Naive thymus-derived CD8-positive, alpha-beta T cell (primary cell): ENCODE data around the gene FOXP3. TPM values are rescaled to one million over a fixed set of nuclear protein-coding genes. Genes with fewer than 3 reads are reported as not detected.

Source experiments
- ATAC-seq, 2 donors: fragments of 150-1000 bp; cut with Tn5 transposase in 1 of 2; sonication (Bioruptor Pico), chemical (Tn5 transposase) in 1 of 2; 1 replicate in 1 of 2; 2 replicates in 1 of 2; pipeline ENCODE4 v1.10.0; 2021; ENCODE audit warnings: mild to moderate bottlenecking in 2 of 2, moderate library complexity in 2 of 2
- POLR2A ChIA-PET: fragments of 350-600 bp; sonication (Branson Sonifier 250); formaldehyde crosslinking; loops from one replicate; lab custom pipeline; 2021; ENCODE audit warnings: antibody characterized with exemption; lab: Charles Lee
- DNase-seq, 10 donors: peaks; one replicate each; pipeline versions ENCODE4 v3.0.0 to v3.0.0-alpha.2; 2020 to 2022
- H3K27ac Mint-ChIP-seq, 10 donors: one replicate each; pipeline ENCODE4 v1.8.0; 2020 to 2022; ENCODE audit warnings: mild to moderate bottlenecking in 10 of 10, mixed read lengths in 10 of 10, moderate library complexity in 4 of 10, inconsistent platforms in 1 of 10
- H3K27me3 Mint-ChIP-seq, 5 donors: one replicate each; pipeline ENCODE4 v1.8.0; 2021 to 2022; ENCODE audit warnings: mixed read lengths in 5 of 5
- H3K36me3 Mint-ChIP-seq, 3 donors: one replicate each; pipeline ENCODE4 v1.8.0; 2020 to 2022; ENCODE audit warnings: mixed read lengths in 3 of 3, mild to moderate bottlenecking in 2 of 3, inconsistent platforms in 1 of 3
- H3K4me1 Mint-ChIP-seq, 4 donors: one replicate each; pipeline ENCODE4 v1.8.0; 2021 to 2022; ENCODE audit warnings: mixed read lengths in 4 of 4
- H3K4me3 Mint-ChIP-seq, 10 donors: one replicate each; pipeline ENCODE4 v1.8.0; 2020 to 2022; ENCODE audit warnings: mild to moderate bottlenecking in 10 of 10, mixed read lengths in 10 of 10, moderate library complexity in 6 of 10, inconsistent platforms in 1 of 10
- H3K9me3 Mint-ChIP-seq, 9 donors: one replicate each; pipeline ENCODE4 v1.8.0; 2020 to 2022; ENCODE audit warnings: mixed read lengths in 9 of 9, mild to moderate bottlenecking in 3 of 9, inconsistent platforms in 1 of 9, moderate library complexity in 1 of 9
- polyA plus RNA-seq, 3 donors: library from polyadenylated mRNA; unstranded; fragments of 300-500 nt; fragmentation: Illumina TruSeq; gene quantifications; one replicate each; pipeline ENCODE4 v1.2.3, GENCODE V29; 2021
- total RNA-seq, 8 experiments: library from RNA in 2 of 8; stranded (reverse) in 2 of 8; gene quantifications; one replicate each; pipeline ENCODE4 v1.2.3 and lab custom pipeline; 2021 to 2026

Gene FOXP3
- total and polyA plus RNA-seq, 5 experiments from 2014 or later, result 0.17 to 0.41 (median 0.25) TPM; not detected in 1

GRCh38 chrX:49291615-49292337 is 27.3 kb upstream of the FOXP3 start:
- H3K36me3 Mint-ChIP-seq, result peaks cover 0 to 2% (median 0%) of the 10 kb centered on the region in 3 donors
- peak; percentile 44 to 80 (median 59) for DNase-seq
- POLR2A ChIA-PET, result interaction anchor here (1.1 to 2.0 kb wide), 2 partner anchors 16 to 18 kb away, joined by 4 to 7 read pairs; no protein-coding TSS in a partner anchor

GRCh38 chrX:49290215-49290614 is 25.7 kb upstream of the FOXP3 start:
- no peak overlapping the region for H3K27ac Mint-ChIP-seq
- POLR2A ChIA-PET, result no interaction called here
- no peak overlapping the region for H3K4me3 Mint-ChIP-seq
- no peak for ATAC-seq
- H3K4me1 Mint-ChIP-seq, result peaks cover 19 to 40% (median 38%) of the 10 kb centered on the region in 4 donors
- H3K36me3 Mint-ChIP-seq, result peaks cover 0 to 2% (median 0%) of the 10 kb centered on the region in 3 donors
- no peak for DNase-seq
- H3K27me3 Mint-ChIP-seq, result no peaks in the 10 kb centered on the region
- H3K9me3 Mint-ChIP-seq, result no peaks in the 10 kb centered on the region

More at GRCh38 chrX:49291615-49292337, 27.3 kb upstream of the FOXP3 start:
- Mint-ChIP-seq H3K4me1 (peaks cover 24 to 50% (median 38%) of the 10 kb centered on the region in 4 donors), H3K9me3 (no peaks in the 10 kb centered on the region), H3K27ac (peak overlapping the region in 9 of 10 donors; percentile 39 to 92 (median 78)), H3K27me3 (no peaks in the 10 kb centered on the region), H3K4me3 (peak overlapping the region in 7 of 10 donors; percentile 5 to 76 (median 50))
- peak; percentile 82 to 89 for ATAC-seq

DNA sequence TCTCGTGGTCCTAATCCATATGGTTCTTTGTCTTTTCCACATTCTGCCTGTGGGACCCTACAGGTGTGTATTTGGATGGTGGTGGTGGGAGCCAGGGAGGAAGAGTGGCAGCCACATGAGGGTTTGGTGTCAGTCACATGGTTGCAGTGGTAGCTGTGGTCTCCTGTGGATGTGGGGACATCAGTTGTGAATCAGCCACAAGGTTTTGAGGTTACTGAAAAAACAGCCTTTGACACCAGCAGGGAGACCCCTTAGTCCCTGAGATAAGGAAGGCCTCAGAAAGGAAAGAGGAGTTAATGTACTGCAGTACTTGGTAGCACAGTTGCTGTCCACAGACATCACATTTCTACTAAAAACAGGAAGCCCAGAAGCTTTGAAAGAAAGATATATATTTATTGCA is 23.2 kb upstream of the FOXP3 start:
- H3K27me3 Mint-ChIP-seq, result no peaks in the 10 kb centered on the region
- POLR2A ChIA-PET, result interaction anchor here (0.9 to 1.2 kb wide), 2 partner anchors 15 to 18 kb away, joined by 3 to 4 read pairs; partner anchors contain the start of gene PPP1R3F

DNA sequence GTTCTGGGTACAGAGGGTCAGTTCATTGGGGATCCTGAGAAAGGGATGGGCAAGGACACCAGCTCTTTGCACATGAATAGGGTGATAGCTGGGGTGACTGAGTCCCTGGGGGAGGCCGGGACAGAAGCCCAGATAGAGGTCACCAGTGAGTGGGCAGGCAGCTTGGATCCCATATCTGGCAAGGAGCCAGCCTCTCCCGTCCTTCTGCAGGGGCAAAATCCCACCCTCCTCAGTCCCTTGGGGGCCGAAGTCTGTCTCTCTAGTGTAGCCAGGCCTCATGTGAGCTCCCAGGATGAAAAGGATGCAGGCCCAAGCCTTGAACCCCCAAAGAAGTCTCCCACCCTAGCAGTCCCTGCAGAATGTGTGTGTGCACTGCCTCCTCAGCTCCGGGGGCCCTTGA is 22.1 kb upstream of the FOXP3 start:
- ATAC-seq (no peak), DNase-seq (no peak)
- Mint-ChIP-seq H3K4me1 (peaks cover 17 to 36% (median 31%) of the 10 kb centered on the region in 4 donors), H3K4me3 (no peak overlapping the region), H3K27ac (no peak overlapping the region), H3K36me3 (peaks cover 0 to 10% (median 2%) of the 10 kb centered on the region in 3 donors), H3K9me3 (no peaks in the 10 kb centered on the region), H3K27me3 (no peaks in the 10 kb centered on the region)
- POLR2A ChIA-PET, result interaction anchor here (1.2 to 1.8 kb wide), 4 partner anchors 9 to 17 kb away, joined by 3 to 5 read pairs (median 4); partner anchors contain the start of gene PPP1R3F

More for the DNA sequence above, 23.2 kb upstream of the FOXP3 start:
- ATAC-seq (no peak), DNase-seq (no peak)
- H3K9me3 Mint-ChIP-seq, result no peaks in the 10 kb centered on the region
- peak overlapping the region in 2 of 10 donors; percentile 4 to 49 for H3K4me3 Mint-ChIP-seq
- H3K36me3 Mint-ChIP-seq, result peaks cover 0 to 6% (median 2%) of the 10 kb centered on the region in 3 donors
- peak overlapping the region in 2 of 10 donors; percentile 70 to 72 for H3K27ac Mint-ChIP-seq
- H3K4me1 Mint-ChIP-seq, result peaks cover 19 to 38% (median 34%) of the 10 kb centered on the region in 4 donors

- no peaks in the 10 kb centered on the region for H3K27me3 Mint-ChIP-seq
- no peak for ATAC-seq
- no peak overlapping the region for H3K27ac Mint-ChIP-seq
- peaks cover 0 to 10% (median 2%) of the 10 kb centered on the region in 3 donors for H3K36me3 Mint-ChIP-seq
- H3K4me1 Mint-ChIP-seq, result peaks cover 16 to 36% (median 31%) of the 10 kb centered on the region in 4 donors
- POLR2A ChIA-PET, result interaction anchor here (0.7 to 1.8 kb wide), 4 partner anchors 8 to 1240 kb away, joined by 3 to 5 read pairs (median 4); no protein-coding TSS in a partner anchor
- no peak overlapping the region for H3K4me3 Mint-ChIP-seq
- DNase-seq, result no peak
- H3K9me3 Mint-ChIP-seq, result no peaks in the 10 kb centered on the region
Observed at GRCh38 chrX:49286136-49286535, 21.6 kb upstream of the FOXP3 start.

DNA sequence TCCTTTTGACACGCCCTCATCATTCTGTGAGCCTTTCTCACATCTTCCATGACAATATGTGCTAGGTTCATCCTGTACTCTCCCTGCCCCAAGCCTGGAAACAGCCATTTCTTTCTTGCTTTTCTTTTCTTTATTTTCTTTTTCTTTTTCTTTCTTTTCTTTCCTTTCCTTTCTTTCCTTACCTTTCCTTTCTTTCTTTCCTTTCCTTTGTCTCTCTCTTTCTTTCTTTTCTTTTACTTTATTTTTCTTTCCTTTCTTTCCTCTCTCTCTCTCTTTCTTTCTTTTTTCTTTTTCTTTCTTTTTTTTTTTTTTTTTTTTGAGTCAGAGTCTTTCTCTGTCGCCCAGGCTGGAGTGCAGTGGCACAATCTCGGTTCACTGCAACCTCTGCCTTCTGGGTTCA is 19.7 kb upstream of the FOXP3 start:
- no peaks in the 10 kb centered on the region for H3K27me3 Mint-ChIP-seq
- POLR2A ChIA-PET, result no interaction called here
- peak overlapping the region in 2 of 10 donors; percentile 48 to 71 for H3K27ac Mint-ChIP-seq
- peaks cover 19 to 46% (median 40%) of the 10 kb centered on the region in 4 donors for H3K4me1 Mint-ChIP-seq
- peaks cover 0 to 10% (median 2%) of the 10 kb centered on the region in 3 donors for H3K36me3 Mint-ChIP-seq
- ATAC-seq, result no peak
- no peak overlapping the region for H3K4me3 Mint-ChIP-seq
- H3K9me3 Mint-ChIP-seq, result no peaks in the 10 kb centered on the region
- no peak for DNase-seq

DNA sequence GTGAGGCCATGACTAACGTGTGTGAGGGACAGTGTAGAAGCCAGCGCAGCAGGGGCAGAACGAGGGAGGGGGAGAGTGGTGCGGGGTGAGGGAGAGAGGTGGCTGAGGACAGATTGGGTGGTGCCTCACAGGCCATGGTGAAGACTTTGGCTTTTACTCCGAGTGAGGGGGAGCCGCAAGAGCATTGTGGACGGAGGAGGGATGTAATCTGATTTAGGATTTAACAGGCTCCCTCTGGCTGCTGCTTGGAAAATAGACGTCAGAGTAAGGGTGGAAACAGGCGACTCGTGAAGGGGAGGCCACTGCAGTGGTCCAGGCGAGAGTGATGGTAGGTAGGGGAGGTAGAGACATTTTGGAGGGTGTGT is 18.1 kb upstream of the FOXP3 start:
- Mint-ChIP-seq H3K4me1 (peaks cover 23 to 46% (median 40%) of the 10 kb centered on the region in 4 donors), H3K36me3 (peaks cover 0 to 10% (median 2%) of the 10 kb centered on the region in 3 donors), H3K9me3 (no peaks in the 10 kb centered on the region), H3K27me3 (no peaks in the 10 kb centered on the region), H3K4me3 (peak overlapping the region in 2 of 10 donors; percentile 33 to 43), H3K27ac (peak overlapping the region in 5 of 10 donors; percentile 33 to 84 (median 43))
- POLR2A ChIA-PET, result interaction anchor here (1.4 kb wide), 1 partner anchor 12 kb away, joined by 6 read pairs; no protein-coding TSS in a partner anchor
- no peak for DNase-seq
- no peak for ATAC-seq

DNA sequence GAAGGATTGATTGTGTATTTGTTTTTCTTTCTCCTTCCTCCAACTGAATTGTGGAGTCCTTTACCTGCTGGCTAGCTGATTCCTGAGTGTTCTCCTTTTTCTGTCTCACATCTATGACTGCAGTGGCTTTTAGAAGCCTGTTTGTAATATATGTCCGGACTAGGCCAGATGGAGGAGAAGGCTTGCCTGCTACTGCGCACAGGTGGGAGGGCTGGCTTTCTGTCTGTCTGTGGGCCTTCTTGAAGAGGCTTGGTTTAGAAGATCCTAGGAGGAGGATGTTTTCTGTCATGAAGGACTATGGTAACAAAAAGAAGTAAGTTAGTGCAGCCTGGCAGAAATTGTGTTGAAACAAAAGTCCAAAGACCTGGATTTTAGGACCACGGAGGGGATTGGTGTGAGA is 13.6 kb upstream of the FOXP3 start:
- DNase-seq (no peak), ATAC-seq (no peak)
- Mint-ChIP-seq H3K9me3 (peaks cover 0 to 2% (median 0%) of the 10 kb centered on the region in 9 donors), H3K27me3 (no peaks in the 10 kb centered on the region), H3K4me3 (peak overlapping the region; percentile 30 to 82 (median 65)), H3K36me3 (peaks cover 0 to 5% (median 1%) of the 10 kb centered on the region in 3 donors), H3K4me1 (peaks cover 38 to 83% (median 77%) of the 10 kb centered on the region in 4 donors), H3K27ac (peak overlapping the region; percentile 41 to 93 (median 87))
- POLR2A ChIA-PET, result interaction anchor here (1.2 kb wide), 2 partner anchors 8 to 9 kb away, joined by 3 to 5 read pairs; partner anchors contain the start of gene PPP1R3F

DNA sequence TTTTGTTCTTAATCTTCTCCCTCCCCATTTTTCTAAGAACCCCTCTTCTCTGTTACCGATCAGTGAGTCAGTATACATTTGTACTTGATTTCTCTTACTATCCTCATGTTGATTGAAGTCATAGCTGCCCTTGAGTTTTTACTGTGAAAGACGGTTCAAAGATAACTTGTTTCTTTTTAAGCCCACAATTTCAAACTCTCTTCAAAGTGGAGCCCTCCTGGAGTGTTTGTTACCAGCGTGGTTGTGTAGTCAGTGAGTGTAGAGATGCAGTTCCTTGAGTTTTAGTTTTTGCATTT is 13.0 kb upstream of the FOXP3 start:
- POLR2A ChIA-PET, result interaction anchor here (0.7 to 1.2 kb wide), 3 partner anchors 8 to 88 kb away, joined by 3 to 5 read pairs (median 3); partner anchors contain the start of gene PPP1R3F
- no peak for ATAC-seq
- Mint-ChIP-seq H3K36me3 (peaks cover 0 to 4% (median 1%) of the 10 kb centered on the region in 3 donors), H3K4me1 (peaks cover 38 to 82% (median 80%) of the 10 kb centered on the region in 4 donors), H3K27me3 (no peaks in the 10 kb centered on the region), H3K4me3 (peak overlapping the region; percentile 30 to 82 (median 65)), H3K9me3 (peaks cover 0 to 2% (median 0%) of the 10 kb centered on the region in 9 donors), H3K27ac (peak overlapping the region; percentile 41 to 93 (median 87))
- peak in 2 of 10 donors; percentile 27 to 30 for DNase-seq

DNA sequence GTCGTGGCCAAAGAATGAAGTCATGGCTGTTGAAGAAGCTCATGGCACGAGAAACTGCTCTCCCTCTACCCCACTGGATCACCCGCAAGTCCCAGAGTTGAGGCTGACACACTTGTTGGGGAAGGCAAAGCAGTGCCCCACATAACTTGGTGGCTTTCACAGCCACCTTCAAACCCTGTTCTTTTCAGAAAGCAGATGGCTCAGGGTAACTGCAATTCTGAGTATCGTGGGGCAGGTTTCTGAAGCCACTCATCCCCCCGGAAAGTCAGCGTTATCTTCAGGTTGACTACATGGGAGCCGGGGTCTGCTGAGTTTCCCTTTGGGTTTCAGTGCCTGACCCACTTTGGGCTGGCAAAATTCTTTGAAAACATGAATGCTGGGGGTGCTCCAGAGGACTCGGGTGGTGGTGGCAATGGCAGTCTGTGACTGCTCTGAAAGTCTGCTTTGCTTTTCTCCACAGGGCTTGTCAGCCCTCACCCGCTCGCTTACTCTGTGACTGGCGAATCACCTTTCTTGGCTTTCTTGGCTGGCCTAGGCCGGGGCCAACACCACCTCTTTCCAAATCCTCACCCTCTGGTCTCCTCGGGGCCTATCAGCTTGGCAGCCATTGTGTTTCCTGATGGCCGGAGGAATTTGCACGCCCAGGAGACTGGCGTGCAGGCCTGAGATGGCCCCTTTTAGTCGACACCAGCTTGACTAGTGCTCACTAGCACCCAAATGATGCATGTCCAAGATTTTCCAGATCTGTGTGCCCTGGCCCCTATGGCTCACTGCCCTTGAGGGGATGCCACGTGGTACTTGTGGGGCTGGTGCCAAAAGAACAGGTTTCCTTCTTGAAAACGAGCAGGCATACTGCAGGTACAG is 12.4 kb upstream of the FOXP3 start:
- Mint-ChIP-seq H3K4me1 (peaks cover 34 to 84% (median 78%) of the 10 kb centered on the region in 4 donors), H3K36me3 (peaks cover 0 to 1% (median under 1%) of the 10 kb centered on the region in 3 donors), H3K27me3 (no peaks in the 10 kb centered on the region), H3K4me3 (peak overlapping the region in 9 of 10 donors; percentile 38 to 82 (median 67)), H3K27ac (peak overlapping the region; percentile 41 to 93 (median 87)), H3K9me3 (peaks cover 0 to 2% (median 0%) of the 10 kb centered on the region in 9 donors)
- ATAC-seq (no peak), DNase-seq (no peak)
- POLR2A ChIA-PET, result interaction anchor here (0.7 to 1.6 kb wide), 3 partner anchors 7 to 88 kb away, joined by 3 to 5 read pairs (median 5); partner anchors contain the start of gene PPP1R3F

- DNase-seq (no peak), ATAC-seq (no peak)
- H3K9me3 Mint-ChIP-seq, result peaks cover 0 to 2% (median 0%) of the 10 kb centered on the region in 9 donors
- H3K36me3 Mint-ChIP-seq, result peaks cover 0 to 1% (median 0%) of the 10 kb centered on the region in 3 donors
- peak overlapping the region in 5 of 10 donors; percentile 38 to 67 (median 46) for H3K4me3 Mint-ChIP-seq
- no peaks in the 10 kb centered on the region for H3K27me3 Mint-ChIP-seq
- POLR2A ChIA-PET, result interaction anchor here (1.1 to 1.6 kb wide), 2 partner anchors 10 to 33 kb away, joined by 4 to 5 read pairs; no protein-coding TSS in a partner anchor
- peaks cover 34 to 91% (median 80%) of the 10 kb centered on the region in 4 donors for H3K4me1 Mint-ChIP-seq
- H3K27ac Mint-ChIP-seq, result peak overlapping the region in 4 of 10 donors; percentile 43 to 92 (median 76)
Observed at GRCh38 chrX:49276207-49276606, 11.7 kb upstream of the FOXP3 start.
